Activated naive CD8-positive, alpha-beta T cell (primary cell): ENCODE measurements around the gene TESMIN.

Source experiments
- H3K27ac Mint-ChIP-seq: one replicate; pipeline ENCODE4 v1.8.0; 2021; ENCODE audit warnings: mixed read lengths
- H3K27me3 Mint-ChIP-seq: one replicate; pipeline ENCODE4 v1.8.0; 2021; ENCODE audit warnings: mixed read lengths
- H3K36me3 Mint-ChIP-seq: one replicate; pipeline ENCODE4 v1.8.0; 2021; ENCODE audit warnings: mixed read lengths
- H3K4me1 Mint-ChIP-seq: one replicate; pipeline ENCODE4 v1.8.0; 2021; ENCODE audit warnings: low read depth, mixed read lengths
- H3K4me3 Mint-ChIP-seq: one replicate; pipeline ENCODE4 v1.8.0; 2021; ENCODE audit warnings: mild to moderate bottlenecking, mixed read lengths
- H3K9me3 Mint-ChIP-seq: one replicate; pipeline ENCODE4 v1.8.0; 2021; ENCODE audit warnings: low read depth, mixed read lengths

TESMIN gene

GRCh38 chr11:68658097-68658496 lies 93.2 kb downstream of the TESMIN start:
- no peak overlapping the region for H3K4me3 Mint-ChIP-seq
- no peak overlapping the region for H3K27ac Mint-ChIP-seq
- no peaks in the 10 kb centered on the region for H3K4me1 Mint-ChIP-seq
- no peaks in the 10 kb centered on the region for H3K36me3 Mint-ChIP-seq
- H3K27me3 Mint-ChIP-seq, result no peaks in the 10 kb centered on the region
- H3K9me3 Mint-ChIP-seq, result peaks cover 5% of the 10 kb centered on the region
